Fibroblast of lung (primary cell): ENCODE results near the gene CNKSR2. TPM values are rescaled to one million over a fixed set of nuclear protein-coding genes. Genes with fewer than 3 reads are reported as not detected.
A peak's percentile ranks its signal among the peaks of the same experiment; 100 is the strongest.

Experiments used
- DNase-seq, 2 donors: peaks; one replicate each; pipeline versions ENCODE4 v3.0.0 to v3.0.0-alpha.2; 2010; ENCODE audit warnings: low read depth in 2 of 2
- H2AFZ ChIP-seq: 2 replicates; pipeline ENCODE4 v1.5.1; 2012; ENCODE audit warnings: low read length, control low read depth, inconsistent platforms
- H3K27ac ChIP-seq: 2 replicates; pipeline ENCODE4 v1.5.1; 2011; ENCODE audit warnings: low read length, control low read depth; ENCODE audit not compliant: insufficient read depth
- H3K27me3 ChIP-seq: 2 replicates; pipeline ENCODE4 v1.5.1; 2011; ENCODE audit warnings: mild to moderate bottlenecking, low read length; ENCODE audit not compliant: control insufficient read depth, insufficient read depth
- H3K36me3 ChIP-seq: 2 replicates; pipeline ENCODE4 v1.5.1; 2011; ENCODE audit warnings: low read length; ENCODE audit not compliant: control insufficient read depth, insufficient read depth
- H3K4me1 ChIP-seq: 2 replicates; pipeline ENCODE4 v1.5.1; 2011; ENCODE audit warnings: low read length; ENCODE audit not compliant: control insufficient read depth, insufficient read depth; ENCODE audit errors: extremely low read depth
- H3K4me2 ChIP-seq: 2 replicates; pipeline ENCODE4 v1.5.1; 2011; ENCODE audit warnings: low read length, control low read depth; ENCODE audit not compliant: insufficient read depth; ENCODE audit errors: extremely low read depth
- H3K4me3 ChIP-seq, 4 experiments: fragments of 200-600 bp in 1 of 4; sonication (generic) in 1 of 4; replicated peaks in 1 of 4; 2 replicates each; pipeline ENCODE4 v1.5.1; 2011 to 2016; ENCODE audit warnings: low read length in 4 of 4, low read depth in 3 of 4, mild to moderate bottlenecking in 3 of 4, control low read depth in 2 of 4, inconsistent platforms in 1 of 4, mixed read lengths in 1 of 4; ENCODE audit not compliant: insufficient read depth in 1 of 4; ENCODE audit errors: control extremely low read depth in 1 of 4
- H3K79me2 ChIP-seq: 2 replicates; pipeline ENCODE4 v1.5.1; 2012; ENCODE audit warnings: mild to moderate bottlenecking, low read length, inconsistent platforms; ENCODE audit not compliant: control insufficient read depth, insufficient read depth
- H3K9ac ChIP-seq: 2 replicates; pipeline ENCODE4 v1.5.1; 2011; ENCODE audit warnings: mild to moderate bottlenecking, low read length, control low read depth; ENCODE audit not compliant: insufficient read depth
- H3K9me3 ChIP-seq: 2 replicates; pipeline ENCODE4 v1.5.1; 2012; ENCODE audit warnings: low read depth, low read length; ENCODE audit not compliant: control insufficient read depth, insufficient read depth
- H4K20me1 ChIP-seq: 2 replicates; pipeline ENCODE4 v1.5.1; 2011; ENCODE audit warnings: low read length; ENCODE audit not compliant: control insufficient read depth, insufficient read depth; ENCODE audit errors: extremely low read depth
- EZH2 ChIP-seq: IDR thresholded peaks from 2 replicates; pipeline ENCODE4 v1.5.1; 2012; ENCODE audit warnings: low read length, control low read depth, mild to moderate bottlenecking; ENCODE audit errors: missing control alignments
- polyA plus RNA-seq, 2 donors: library from polyadenylated mRNA; depleted of rRNA in 1 of 2; stranded (reverse) in 1 of 2; unstranded in 1 of 2; fragments of >200 nt; gene quantifications; 2 replicates each; pipeline ENCODE4 v1.2.1, GENCODE V29; 2011 to 2012; ENCODE audit warnings: missing spikeins in 1 of 2
- total RNA-seq: library from RNA; depleted of rRNA; stranded (reverse); fragments of >200 nt; gene quantifications from 2 replicates; pipeline ENCODE4 v1.2.1, GENCODE V29; 2014
- TF ChIP-seq, protein P1 (sequence below), 2 donors: IDR thresholded peaks in 1 of 2; conservative IDR thresholded peaks in 1 of 2; 1 replicate in 1 of 2; 2 replicates in 1 of 2; pipeline ENCODE4 v1.5.1; 2011 to 2012; ENCODE audit warnings: low read length in 2 of 2, control low read depth in 1 of 2, inconsistent platforms in 1 of 2, low read depth in 1 of 2, mild to moderate bottlenecking in 1 of 2

Gene CNKSR2
- total and polyA plus RNA-seq, 2 donors (not counting 1 experiment from before 2014, with no cell fraction given): 0.16 to 0.33 TPM

- Histone ChIP-seq H3K36me3 (no peaks in the 10 kb centered on the region), H3K4me1 (no peaks in the 10 kb centered on the region), H3K9ac (no peak overlapping the region), H3K4me3 (no peak overlapping the region), H3K4me2 (no peak overlapping the region), H3K9me3 (no peaks in the 10 kb centered on the region), H2AFZ (no peak overlapping the region), H3K79me2 (no peaks in the 10 kb centered on the region), H4K20me1 (no peaks in the 10 kb centered on the region), H3K27me3 (no peaks in the 10 kb centered on the region), H3K27ac (no peak overlapping the region)
- TF ChIP-seq, protein P1, sequence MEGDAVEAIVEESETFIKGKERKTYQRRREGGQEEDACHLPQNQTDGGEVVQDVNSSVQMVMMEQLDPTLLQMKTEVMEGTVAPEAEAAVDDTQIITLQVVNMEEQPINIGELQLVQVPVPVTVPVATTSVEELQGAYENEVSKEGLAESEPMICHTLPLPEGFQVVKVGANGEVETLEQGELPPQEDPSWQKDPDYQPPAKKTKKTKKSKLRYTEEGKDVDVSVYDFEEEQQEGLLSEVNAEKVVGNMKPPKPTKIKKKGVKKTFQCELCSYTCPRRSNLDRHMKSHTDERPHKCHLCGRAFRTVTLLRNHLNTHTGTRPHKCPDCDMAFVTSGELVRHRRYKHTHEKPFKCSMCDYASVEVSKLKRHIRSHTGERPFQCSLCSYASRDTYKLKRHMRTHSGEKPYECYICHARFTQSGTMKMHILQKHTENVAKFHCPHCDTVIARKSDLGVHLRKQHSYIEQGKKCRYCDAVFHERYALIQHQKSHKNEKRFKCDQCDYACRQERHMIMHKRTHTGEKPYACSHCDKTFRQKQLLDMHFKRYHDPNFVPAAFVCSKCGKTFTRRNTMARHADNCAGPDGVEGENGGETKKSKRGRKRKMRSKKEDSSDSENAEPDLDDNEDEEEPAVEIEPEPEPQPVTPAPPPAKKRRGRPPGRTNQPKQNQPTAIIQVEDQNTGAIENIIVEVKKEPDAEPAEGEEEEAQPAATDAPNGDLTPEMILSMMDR (conservative IDR thresholded peaks at IDR 0.05 in 1 of 2, IDR thresholded peaks at IDR 0.05 in 1 of 2; ENCODE audit: low read depth in 1 of 2, low read length in 2 of 2): no peak
- TF ChIP-seq EZH2: no peak
- DNase-seq: peak in 1 of 2 donors; percentile 23
Measured at GRCh38 chrX:21487832-21488231, 113.6 kb downstream of the CNKSR2 start.

- no peak for TF ChIP-seq EZH2
- Histone ChIP-seq H3K4me3 (no peak overlapping the region), H3K27ac (no peak overlapping the region), H3K27me3 (no peaks in the 10 kb centered on the region), H4K20me1 (no peaks in the 10 kb centered on the region), H3K79me2 (no peaks in the 10 kb centered on the region), H3K36me3 (no peaks in the 10 kb centered on the region), H3K4me2 (no peak overlapping the region), H3K4me1 (no peaks in the 10 kb centered on the region), H2AFZ (no peak overlapping the region), H3K9me3 (no peaks in the 10 kb centered on the region), H3K9ac (no peak overlapping the region)
- peak in 1 of 2 donors; percentile 23 for DNase-seq
Measured at GRCh38 chrX:21490341-21490740, 116.1 kb downstream of the CNKSR2 start.

DNA sequence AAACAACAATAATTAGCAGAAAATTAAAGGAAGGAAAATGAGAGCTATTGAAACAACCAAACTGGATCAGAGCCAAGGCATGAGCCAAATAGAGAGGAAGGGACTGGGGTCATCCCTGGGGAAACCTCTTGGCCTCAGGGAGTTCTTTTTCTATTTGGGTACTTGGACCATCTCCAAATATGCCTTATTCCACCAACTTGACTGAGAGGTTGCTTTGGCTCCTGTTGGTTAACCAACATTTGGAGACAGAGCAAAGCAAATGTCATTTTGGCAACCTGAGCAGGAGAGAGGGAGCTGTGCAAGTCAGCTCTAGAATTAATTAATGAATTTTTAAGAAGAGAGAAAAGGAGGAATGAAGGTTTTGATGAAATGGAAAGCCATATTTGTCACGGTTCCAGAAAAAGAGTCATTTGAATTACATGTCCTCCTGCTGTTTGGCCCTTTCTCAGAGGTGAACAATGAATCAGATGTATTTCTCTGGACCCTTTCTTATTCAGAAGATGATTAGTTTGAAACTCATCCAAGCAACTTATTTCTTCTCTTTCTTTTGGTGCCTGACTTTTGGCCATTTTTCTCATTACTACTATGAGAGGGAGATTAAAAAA is 119.1 kb downstream of the CNKSR2 start:
- no peak overlapping the region for H3K9ac ChIP-seq
- H3K79me2 ChIP-seq: no peaks in the 10 kb centered on the region
- no peak overlapping the region for H3K27ac ChIP-seq
- no peaks in the 10 kb centered on the region for H3K4me1 ChIP-seq
- no peak for TF ChIP-seq EZH2
- TF ChIP-seq, protein P1 (conservative IDR thresholded peaks at IDR 0.05 in 1 of 2, IDR thresholded peaks at IDR 0.05 in 1 of 2; ENCODE audit: low read depth in 1 of 2, low read length in 2 of 2): no peak
- H3K9me3 ChIP-seq: no peaks in the 10 kb centered on the region
- H3K4me2 ChIP-seq: no peak overlapping the region
- no peak overlapping the region for H3K4me3 ChIP-seq
- peak; percentile 9 to 66 for DNase-seq
- H4K20me1 ChIP-seq: no peaks in the 10 kb centered on the region
- H3K36me3 ChIP-seq: no peaks in the 10 kb centered on the region
- no peaks in the 10 kb centered on the region for H3K27me3 ChIP-seq
- no peak overlapping the region for H2AFZ ChIP-seq
